HEK293 (cell line): ENCODE data around the gene TRAPPC5.

Experiments
- CTCF ChIA-PET: fragments of 350-600 bp; formaldehyde crosslinking; extraction: SDS; loops from one replicate; lab custom pipeline; 2021; ENCODE audit warnings: antibody characterized with exemption; lab: Yijun Ruan, JAX
- POLR2A ChIA-PET: fragments of 300-600 bp; formaldehyde crosslinking; extraction: SDS; loops from one replicate; lab custom pipeline; 2020; ENCODE audit warnings: antibody characterized with exemption, inconsistent platforms; lab: Yijun Ruan, JAX
- H3K27ac ChIP-seq: fragments of 200-500 bp; sonication (Bioruptor generic); 2 replicates; pipeline ENCODE4 v1.5.1; 2014; ENCODE audit warnings: low read depth, low read length, control low read depth, inconsistent platforms; ENCODE audit errors: extremely low read depth
- H3K36me3 ChIP-seq, 2 experiments: fragments of 200-500 bp in 1 of 2; sonication (Bioruptor generic) in 1 of 2; 1 replicate in 1 of 2; 2 replicates in 1 of 2; pipeline ENCODE4 v1.5.1; 2014 to 2017; ENCODE audit warnings: inconsistent platforms in 2 of 2, low read length in 2 of 2; ENCODE audit not compliant: control insufficient read depth in 2 of 2, insufficient read depth in 1 of 2
- H3K4me1 ChIP-seq: fragments of 200-500 bp; sonication (Bioruptor generic); 2 replicates; pipeline ENCODE4 v1.5.1; 2014; ENCODE audit warnings: mild to moderate bottlenecking, low read length, inconsistent platforms; ENCODE audit not compliant: control insufficient read depth, insufficient read depth
- H3K4me3 ChIP-seq: 2 replicates; pipeline ENCODE4 v1.5.1; 2011; ENCODE audit warnings: low read depth, mild to moderate bottlenecking, control low read depth, low read length, moderate library complexity
- H3K9me3 ChIP-seq: fragments of 200-500 bp; sonication (Bioruptor generic); 2 replicates; pipeline ENCODE4 v1.5.1; 2014; ENCODE audit warnings: low read depth, low read length, inconsistent platforms; ENCODE audit not compliant: control insufficient read depth, insufficient read depth
- CTCF ChIP-seq: fragments of 450-650 bp; formaldehyde crosslinking; IDR thresholded peaks from 2 replicates; pipeline ENCODE4 v1.5.1; 2016; ENCODE audit warnings: missing biosample characterization, missing genetic modification characterization
- KLF7 ChIP-seq: fragments of 450-650 bp; formaldehyde crosslinking; IDR thresholded peaks from 2 replicates; pipeline ENCODE4 v1.5.1; 2016; ENCODE audit warnings: missing biosample characterization, missing genetic modification characterization, borderline replicate concordance
- MEIS1 ChIP-seq: sonication (generic); formaldehyde crosslinking; IDR thresholded peaks from 2 replicates; pipeline ENCODE4 v1.8.1; 2022; ENCODE audit warnings: missing genetic modification reagents, mild to moderate bottlenecking, borderline replicate concordance
- ZBTB10 ChIP-seq: fragments of 450-650 bp; formaldehyde crosslinking; IDR thresholded peaks from 2 replicates; pipeline ENCODE4 v1.5.1; 2016; ENCODE audit warnings: missing biosample characterization, missing genetic modification characterization
- ZNF138 ChIP-seq: fragments of 450-650 bp; formaldehyde crosslinking; IDR thresholded peaks from 2 replicates; pipeline ENCODE4 v1.5.1; 2016; ENCODE audit warnings: missing biosample characterization, missing genetic modification characterization, borderline replicate concordance
- ZNF146 ChIP-seq: fragments of 450-650 bp; formaldehyde crosslinking; IDR thresholded peaks from 2 replicates; pipeline ENCODE4 v1.5.1; 2016; ENCODE audit warnings: missing biosample characterization, missing genetic modification characterization
- ZNF174 ChIP-seq: fragments of 450-650 bp; formaldehyde crosslinking; IDR thresholded peaks from 2 replicates; pipeline ENCODE4 v1.5.0; 2017; ENCODE audit warnings: missing biosample characterization, mild to moderate bottlenecking, missing genetic modification characterization
- ZNF175 ChIP-seq: fragments of 450-650 bp; formaldehyde crosslinking; IDR thresholded peaks from 2 replicates; pipeline ENCODE4 v1.5.1; 2016; ENCODE audit warnings: missing biosample characterization, missing genetic modification characterization
- ZNF366 ChIP-seq: fragments of 450-650 bp; formaldehyde crosslinking; conservative IDR thresholded peaks from 2 replicates; pipeline ENCODE4 v1.5.1; 2016; ENCODE audit warnings: missing biosample characterization, missing genetic modification characterization
- ZNF398 ChIP-seq: fragments of 450-650 bp; formaldehyde crosslinking; IDR thresholded peaks from 2 replicates; pipeline ENCODE4 v1.5.1; 2017; ENCODE audit warnings: missing biosample characterization, missing genetic modification characterization
- ZNF777 ChIP-seq: fragments of 450-650 bp; formaldehyde crosslinking; IDR thresholded peaks from 2 replicates; pipeline ENCODE4 v1.5.1; 2017; ENCODE audit warnings: missing biosample characterization, missing genetic modification characterization, borderline replicate concordance

Gene TRAPPC5

GRCh38 chr19:7633698-7634097, 46.9 kb upstream of the TRAPPC5 start, which contains the start of gene PCP2:
PCP2 (minus strand) TSS chr19:7633719; CDS start chr19:7633457, 262 bp downstream.
- H3K27ac ChIP-seq: no peak within 1 kb of the TSS
- ChIA-PET CTCF (interaction anchor here (0.6 to 0.7 kb wide), 2 partner anchors 9 to 166 kb away, joined by 3 read pairs; no protein-coding TSS in a partner anchor), POLR2A (interaction anchor here (0.7 to 1.1 kb wide), 3 partner anchors 9 to 65 kb away, joined by 3 to 4 read pairs (median 3); no protein-coding TSS in a partner anchor)
- no peak within 1 kb of the TSS for H3K4me3 ChIP-seq
- H3K9me3 ChIP-seq: no peaks in the 10 kb centered on the region
- peaks cover 4% of the 10 kb centered on the region; the same call in 1 of the 2 replicates for H3K4me1 ChIP-seq
- peaks cover 0 to 9% of the 10 kb centered on the region in 2 experiments; a peak in 1 of 3 replicates for H3K36me3 ChIP-seq
- no peak for TF ChIP-seq KLF7

- CTCF ChIA-PET: interaction anchor here (0.6 to 0.7 kb wide), 2 partner anchors 175 to 264 kb away, joined by 3 read pairs; no protein-coding TSS in a partner anchor
Observed at GRCh38 chr19:7635670-7636069, 45.0 kb upstream of the TRAPPC5 start.

GRCh38 chr19:7636317-7636690, 44.3 kb upstream of the TRAPPC5 start:
- H3K4me1 ChIP-seq: no peaks in the 10 kb centered on the region
- no peak overlapping the region; the same call in 1 of the 2 replicates for H3K4me3 ChIP-seq
- no peak overlapping the region; the same call in 1 of the 2 replicates for H3K27ac ChIP-seq
- H3K36me3 ChIP-seq: peaks cover 7 to 18% of the 10 kb centered on the region in 2 experiments; a peak in 2 of 3 replicates
- ChIA-PET CTCF (no interaction called here), POLR2A (interaction anchor here (0.6 kb wide), 1 partner anchor 138 kb away, joined by 3 read pairs; no protein-coding TSS in a partner anchor)
- no peaks in the 10 kb centered on the region for H3K9me3 ChIP-seq
- TF ChIP-seq CTCF (tag by site-specific recombination) (no peak), ZNF175 (tag by site-specific recombination) (no peak), KLF7 (no peak), MEIS1 (CRISPR knock-in tag) (no peak), ZBTB10 (tag by site-specific recombination) (no peak), ZNF398 (tag by site-specific recombination) (no peak), ZNF146 (tag by site-specific recombination) (no peak), ZNF138 (no peak), ZNF174 (no peak)

More at GRCh38 chr19:7635670-7636069, 45.0 kb upstream of the TRAPPC5 start:
- Histone ChIP-seq H3K27ac (no peak overlapping the region), H3K36me3 (peaks cover 7 to 18% of the 10 kb centered on the region in 2 experiments; a peak in 2 of 3 replicates), H3K4me3 (no peak overlapping the region), H3K9me3 (no peaks in the 10 kb centered on the region), H3K4me1 (peaks cover 1% of the 10 kb centered on the region; the same call in 1 of the 2 replicates)
- TF ChIP-seq ZNF777 (tag by site-specific recombination): no peak
- TF ChIP-seq ZNF366 (tag by site-specific recombination): peak; percentile 57
- POLR2A ChIA-PET: interaction anchor here (0.6 to 1.1 kb wide), 4 partner anchors 8 to 1513 kb away, joined by 3 to 4 read pairs (median 3); partner anchors contain the start of gene TRAPPC5
